ENCODE measurements around the gene SCRN1. TPM values are rescaled to one million over a fixed set of nuclear protein-coding genes. Genes with fewer than 3 reads are reported as not detected.

The SCRN1 gene
- total RNA-seq, 4 donors from 2014 or later: 14.4 to 66.5 (median 44.1) TPM

DNA sequence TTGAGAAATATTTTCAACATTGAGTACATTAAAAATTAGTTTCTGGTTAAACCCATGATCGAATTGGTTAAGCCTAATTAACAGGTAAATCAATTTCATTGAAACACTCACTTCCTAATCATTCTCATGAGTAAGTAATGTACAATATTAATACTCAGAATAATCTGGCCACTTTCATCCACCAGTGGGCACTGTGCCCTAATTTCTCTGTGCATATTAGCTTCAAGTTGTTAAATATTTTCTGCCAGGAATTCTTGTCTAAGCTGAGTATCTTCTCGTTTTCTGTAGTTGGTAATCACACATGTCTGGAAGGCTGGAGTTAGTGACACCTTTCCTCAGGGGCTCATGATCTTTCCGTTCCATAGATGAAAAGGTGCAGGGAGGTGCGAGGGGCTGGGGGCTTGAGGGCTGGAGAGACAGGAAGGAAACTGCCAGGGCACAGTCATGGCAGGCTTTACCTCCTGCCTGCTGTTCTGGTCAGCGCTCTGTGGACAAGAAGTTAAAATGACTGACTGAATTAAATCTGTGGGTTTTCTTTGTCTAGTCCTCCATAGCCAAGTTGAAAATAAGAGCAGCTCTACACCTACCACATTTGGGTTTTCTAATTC, 111.4 kb downstream of the SCRN1 start:
- intact Hi-C loops (cut with DNase I; ENCODE audit: low total_unique reads): no loop called here
- no peak for DNase-seq
- Histone ChIP-seq H3K27me3 (no peaks in the 10 kb centered on the region), H3K27ac (no peak overlapping the region), H3K4me1 (no peaks in the 10 kb centered on the region), H3K4me3 (no peak overlapping the region), H3K9me3 (no peaks in the 10 kb centered on the region), H3K36me3 (no peaks in the 10 kb centered on the region)
- TF ChIP-seq POLR2A (IDR thresholded peaks at IDR 0.05): no peak
- TF ChIP-seq, protein P1, sequence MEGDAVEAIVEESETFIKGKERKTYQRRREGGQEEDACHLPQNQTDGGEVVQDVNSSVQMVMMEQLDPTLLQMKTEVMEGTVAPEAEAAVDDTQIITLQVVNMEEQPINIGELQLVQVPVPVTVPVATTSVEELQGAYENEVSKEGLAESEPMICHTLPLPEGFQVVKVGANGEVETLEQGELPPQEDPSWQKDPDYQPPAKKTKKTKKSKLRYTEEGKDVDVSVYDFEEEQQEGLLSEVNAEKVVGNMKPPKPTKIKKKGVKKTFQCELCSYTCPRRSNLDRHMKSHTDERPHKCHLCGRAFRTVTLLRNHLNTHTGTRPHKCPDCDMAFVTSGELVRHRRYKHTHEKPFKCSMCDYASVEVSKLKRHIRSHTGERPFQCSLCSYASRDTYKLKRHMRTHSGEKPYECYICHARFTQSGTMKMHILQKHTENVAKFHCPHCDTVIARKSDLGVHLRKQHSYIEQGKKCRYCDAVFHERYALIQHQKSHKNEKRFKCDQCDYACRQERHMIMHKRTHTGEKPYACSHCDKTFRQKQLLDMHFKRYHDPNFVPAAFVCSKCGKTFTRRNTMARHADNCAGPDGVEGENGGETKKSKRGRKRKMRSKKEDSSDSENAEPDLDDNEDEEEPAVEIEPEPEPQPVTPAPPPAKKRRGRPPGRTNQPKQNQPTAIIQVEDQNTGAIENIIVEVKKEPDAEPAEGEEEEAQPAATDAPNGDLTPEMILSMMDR (IDR thresholded peaks at IDR 0.05): peak; percentile 45 to 65 (median 52)

DNA sequence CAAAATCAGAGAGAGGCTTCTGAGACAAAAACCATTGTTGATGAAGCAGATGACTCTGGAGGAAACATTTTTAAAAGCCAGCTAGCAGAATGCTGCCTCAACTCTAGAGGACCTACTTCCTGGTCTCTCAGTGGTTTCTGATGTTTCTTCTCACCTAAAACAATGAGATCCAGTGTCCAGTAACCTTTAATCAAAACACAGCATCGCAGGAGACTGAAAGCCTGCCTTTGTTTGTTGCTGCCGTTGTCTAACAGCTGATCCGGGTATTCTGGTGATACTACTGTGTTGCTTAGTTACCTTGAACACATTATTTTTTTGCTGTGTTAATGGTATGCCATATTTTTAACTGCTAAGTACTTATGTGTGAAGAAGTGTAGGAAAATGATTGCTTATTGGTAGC, 112.4 kb downstream of the SCRN1 start:
- DNase-seq: no peak
- Histone ChIP-seq H3K27ac (no peak overlapping the region), H3K36me3 (no peaks in the 10 kb centered on the region), H3K4me3 (no peak overlapping the region), H3K4me1 (no peaks in the 10 kb centered on the region), H3K9me3 (no peaks in the 10 kb centered on the region), H3K27me3 (no peaks in the 10 kb centered on the region)
- intact Hi-C loops (cut with DNase I; ENCODE audit: low total_unique reads): no loop called here
- TF ChIP-seq, protein P1 (IDR thresholded peaks at IDR 0.05): no peak
- no peak for TF ChIP-seq POLR2A (IDR thresholded peaks at IDR 0.05)

DNA sequence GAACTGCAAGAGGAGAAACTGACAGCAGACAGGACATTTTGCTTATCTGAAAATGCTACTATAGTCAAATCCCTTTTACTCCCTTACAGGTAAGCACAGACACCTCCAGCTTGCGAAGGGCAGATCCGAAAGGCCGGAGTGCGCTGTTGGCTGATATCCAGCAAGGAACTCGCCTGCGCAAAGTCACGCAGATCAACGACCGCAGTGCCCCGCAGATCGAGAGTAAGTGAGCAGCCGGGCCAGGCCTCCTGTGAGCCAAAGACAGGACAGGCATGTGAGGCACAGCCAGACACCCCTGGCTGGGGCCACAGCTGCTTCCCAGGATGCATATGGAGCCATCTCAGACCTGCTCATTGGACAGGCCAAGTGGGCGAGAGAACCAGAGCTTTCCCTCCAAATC, 113.9 kb downstream of the SCRN1 start:
- H3K27ac ChIP-seq: no peak overlapping the region
- intact Hi-C loops (cut with DNase I; ENCODE audit: low total_unique reads): no loop called here
- DNase-seq: no peak
- TF ChIP-seq, protein P1 (IDR thresholded peaks at IDR 0.05): no peak
- no peak for TF ChIP-seq POLR2A (IDR thresholded peaks at IDR 0.05)
- H3K9me3 ChIP-seq: no peaks in the 10 kb centered on the region
- no peaks in the 10 kb centered on the region for H3K27me3 ChIP-seq
- H3K36me3 ChIP-seq: no peaks in the 10 kb centered on the region
- no peak overlapping the region for H3K4me3 ChIP-seq
- no peaks in the 10 kb centered on the region for H3K4me1 ChIP-seq

DNA sequence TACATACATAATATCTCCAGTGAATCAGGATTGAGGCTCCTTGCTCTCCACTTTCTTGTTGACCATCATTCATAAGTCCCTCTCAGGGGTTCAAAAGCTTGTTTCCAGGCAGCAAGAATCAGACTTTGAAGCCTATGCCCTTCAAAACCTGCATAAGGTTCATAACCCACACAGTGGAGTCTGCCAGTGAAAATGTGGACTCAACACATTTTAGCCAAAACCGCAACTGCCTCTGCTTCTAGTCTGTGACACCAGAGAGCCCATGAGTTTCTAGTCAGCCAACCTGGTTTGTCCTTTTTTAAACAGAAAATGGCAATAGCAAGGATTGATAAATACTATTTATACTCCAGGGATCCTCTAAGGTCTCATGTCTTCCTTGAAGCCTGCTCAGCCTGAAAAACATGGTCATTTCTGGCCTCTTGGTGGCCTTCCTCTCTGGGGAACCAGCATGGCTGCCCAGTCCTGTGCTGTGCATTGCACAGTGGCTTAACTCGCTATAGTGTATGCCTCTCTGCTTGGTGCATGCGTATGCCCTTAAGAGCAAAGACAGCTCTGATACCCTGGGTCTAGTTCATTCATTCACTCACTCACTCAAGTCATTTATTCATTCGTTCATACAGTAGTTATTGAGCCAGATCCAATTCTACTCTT, 115.8 kb downstream of the SCRN1 start:
- H3K36me3 ChIP-seq: no peaks in the 10 kb centered on the region
- H3K4me1 ChIP-seq: no peaks in the 10 kb centered on the region
- no peak overlapping the region for H3K4me3 ChIP-seq
- H3K9me3 ChIP-seq: no peaks in the 10 kb centered on the region
- no peak overlapping the region for H3K27ac ChIP-seq
- no peak for TF ChIP-seq POLR2A (IDR thresholded peaks at IDR 0.05)
- TF ChIP-seq, protein P1 (IDR thresholded peaks at IDR 0.05): no peak
- H3K27me3 ChIP-seq: no peaks in the 10 kb centered on the region
- no peak for DNase-seq
- intact Hi-C loops (cut with DNase I; ENCODE audit: low total_unique reads): no loop called here

DNA sequence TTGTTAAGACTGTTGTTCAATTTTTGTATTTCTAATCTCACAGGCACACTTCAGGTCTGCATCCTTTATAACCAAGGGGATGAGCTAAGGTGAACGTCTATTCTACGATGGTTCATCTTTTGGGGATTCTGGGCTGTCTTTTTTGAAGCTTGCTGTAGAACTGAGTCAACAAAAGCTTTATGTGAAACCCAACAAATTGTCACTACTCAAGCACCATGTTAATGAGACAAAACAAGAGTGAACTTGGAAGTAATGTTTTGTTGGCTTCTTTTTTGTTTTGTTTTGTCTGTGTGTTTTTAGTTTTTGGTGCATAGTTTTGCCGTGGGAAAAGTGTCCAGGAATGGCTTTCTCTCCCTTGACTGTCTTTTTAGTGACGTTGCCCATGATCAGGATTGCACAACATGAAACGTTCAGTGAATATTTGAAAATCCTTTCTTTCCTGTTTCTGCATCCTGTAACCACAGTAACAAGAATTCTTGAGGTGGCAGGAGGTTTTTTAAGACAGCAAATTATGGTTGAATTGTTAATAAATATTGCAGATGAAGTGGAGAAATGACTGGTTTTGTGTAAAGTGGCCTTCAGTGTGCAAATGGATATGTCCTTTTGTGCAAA, 117.7 kb downstream of the SCRN1 start:
- no peaks in the 10 kb centered on the region for H3K27me3 ChIP-seq
- intact Hi-C loops (cut with DNase I; ENCODE audit: low total_unique reads): no loop called here
- no peak overlapping the region for H3K27ac ChIP-seq
- DNase-seq: no peak
- TF ChIP-seq POLR2A (IDR thresholded peaks at IDR 0.05): no peak
- TF ChIP-seq, protein P1 (IDR thresholded peaks at IDR 0.05): no peak
- H3K9me3 ChIP-seq: no peaks in the 10 kb centered on the region
- H3K4me1 ChIP-seq: no peaks in the 10 kb centered on the region
- no peak overlapping the region for H3K4me3 ChIP-seq
- no peaks in the 10 kb centered on the region for H3K36me3 ChIP-seq

Data from uterus (tissue), 4 donors.